MM.1S (cell line): ENCODE measurements around the gene MEX3C.

Experiments used
- DNase-seq: peaks from one replicate; pipeline ENCODE4 v3.0.0-alpha.2; 2015
- H2AFZ ChIP-seq: fragments of 300-600 bp; sonication (generic); 2 replicates; pipeline ENCODE4 v1.6.0; 2016; ENCODE audit warnings: antibody characterized with exemption, low read length
- H3F3A ChIP-seq: fragments of 300-600 bp; sonication (generic); 2 replicates; pipeline ENCODE4 v1.6.1; 2016; ENCODE audit warnings: mild to moderate bottlenecking, antibody characterized with exemption, low read length, moderate library complexity, mixed read lengths; ENCODE audit not compliant: insufficient read depth
- H3K27ac ChIP-seq: fragments of 300-600 bp; sonication (generic); 2 replicates; pipeline ENCODE4 v1.5.1; 2016; ENCODE audit warnings: mild to moderate bottlenecking, low read length
- H3K27me3 ChIP-seq: fragments of 300-600 bp; sonication (generic); replicated peaks from 2 replicates; pipeline ENCODE4 v1.6.0; 2016; ENCODE audit warnings: low read length; ENCODE audit not compliant: insufficient read depth
- H3K36me3 ChIP-seq: fragments of 300-600 bp; sonication (generic); replicated peaks from 2 replicates; pipeline ENCODE4 v1.6.1; 2016; ENCODE audit warnings: mild to moderate bottlenecking, low read length, mixed read lengths; ENCODE audit not compliant: insufficient read depth
- H3K4me1 ChIP-seq: fragments of 300-600 bp; sonication (generic); 2 replicates; pipeline ENCODE4 v1.6.1; 2016; ENCODE audit warnings: low read length, mixed read lengths
- H3K4me2 ChIP-seq: fragments of 300-600 bp; sonication (generic); 2 replicates; pipeline ENCODE4 v1.6.0; 2016; ENCODE audit warnings: low read depth, low read length
- H3K4me3 ChIP-seq: fragments of 300-600 bp; sonication (generic); 2 replicates; pipeline ENCODE4 v1.5.1; 2016; ENCODE audit warnings: low read length, mixed read lengths
- H3K79me2 ChIP-seq: fragments of 300-600 bp; sonication (generic); 2 replicates; pipeline ENCODE4 v1.6.1; 2016; ENCODE audit warnings: mixed run types, low read length, mixed read lengths
- H3K9ac ChIP-seq: fragments of 300-600 bp; sonication (generic); 2 replicates; pipeline ENCODE4 v1.6.1; 2016; ENCODE audit warnings: low read length, mixed read lengths
- H3K9me2 ChIP-seq: fragments of 300-600 bp; sonication (generic); replicated peaks from 2 replicates; pipeline ENCODE4 v1.6.1; 2016; ENCODE audit warnings: mild to moderate bottlenecking, low read length, mixed read lengths; ENCODE audit not compliant: insufficient read depth
- H3K9me3 ChIP-seq: fragments of 300-600 bp; sonication (generic); replicated peaks from 2 replicates; pipeline ENCODE4 v1.6.1; 2016; ENCODE audit warnings: mild to moderate bottlenecking, low read length, mixed read lengths; ENCODE audit not compliant: insufficient read depth
- H4K20me1 ChIP-seq: fragments of 300-600 bp; sonication (generic); 2 replicates; pipeline ENCODE4 v1.6.1; 2016; ENCODE audit warnings: mild to moderate bottlenecking, low read length, moderate library complexity, mixed read lengths; ENCODE audit not compliant: insufficient read depth
- CTCF ChIP-seq: fragments of 300-600 bp; sonication (generic); IDR thresholded peaks from 2 replicates; pipeline ENCODE4 v1.5.1; 2016; ENCODE audit warnings: antibody characterized with exemption, low read length, mixed read lengths
- EZH2 ChIP-seq: fragments of 300-600 bp; sonication (generic); optimal IDR thresholded peaks from 2 replicates; pipeline ENCODE3; 2017; ENCODE audit warnings: low read depth, mild to moderate bottlenecking, antibody characterized with exemption, low read length, mixed read lengths
- EZH2phosphoT487 ChIP-seq: fragments of 300-600 bp; sonication (generic); IDR thresholded peaks from 2 replicates; pipeline ENCODE4 v1.6.1; 2018; ENCODE audit warnings: antibody characterized with exemption, low read length

MEX3C gene

GRCh38 chr18:51127664-51128063, 69.8 kb downstream of the MEX3C start:
- Histone ChIP-seq H3K9me3 (no peaks in the 10 kb centered on the region), H3K36me3 (no peaks in the 10 kb centered on the region), H3K9ac (no peak overlapping the region), H3K9me2 (no peaks in the 10 kb centered on the region), H3K4me3 (no peak overlapping the region), H2AFZ (no peak overlapping the region), H4K20me1 (no peaks in the 10 kb centered on the region), H3K79me2 (no peaks in the 10 kb centered on the region), H3K27me3 (no peaks in the 10 kb centered on the region), H3K4me2 (no peak overlapping the region), H3F3A (no peaks in the 10 kb centered on the region), H3K27ac (no peak overlapping the region), H3K4me1 (no peaks in the 10 kb centered on the region)
- no peak for DNase-seq
- TF ChIP-seq EZH2phosphoT487 (no peak), CTCF (no peak), EZH2 (no peak)

DNA sequence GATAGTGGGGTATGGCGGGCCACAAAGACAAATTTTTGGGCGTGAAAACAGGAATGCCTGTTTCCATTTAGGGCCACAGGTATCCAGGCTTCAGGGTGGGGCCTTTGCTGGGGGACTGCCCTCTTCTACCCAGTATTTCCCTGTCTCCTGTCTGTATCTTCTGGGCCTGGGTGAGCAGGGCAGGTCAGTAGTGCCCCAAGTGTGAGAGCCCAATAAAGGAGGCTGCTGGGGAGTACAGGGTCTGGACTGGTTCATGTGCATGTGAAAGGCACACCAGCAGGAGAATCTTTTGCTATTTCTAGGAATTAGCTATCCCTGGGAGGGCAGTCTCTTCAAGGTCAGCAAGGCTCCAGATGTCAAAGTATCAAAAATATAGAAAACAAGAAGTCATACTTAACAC, 71.5 kb downstream of the MEX3C start:
- Histone ChIP-seq H4K20me1 (no peaks in the 10 kb centered on the region), H3K4me3 (no peak overlapping the region), H3K4me1 (no peaks in the 10 kb centered on the region), H3K9me3 (no peaks in the 10 kb centered on the region), H3K9me2 (no peaks in the 10 kb centered on the region), H3K27me3 (no peaks in the 10 kb centered on the region), H3K79me2 (no peaks in the 10 kb centered on the region), H2AFZ (no peak overlapping the region), H3K4me2 (no peak overlapping the region), H3F3A (no peaks in the 10 kb centered on the region), H3K9ac (no peak overlapping the region), H3K27ac (no peak overlapping the region), H3K36me3 (no peaks in the 10 kb centered on the region)
- TF ChIP-seq EZH2phosphoT487 (no peak), EZH2 (no peak), CTCF (no peak)
- no peak for DNase-seq
